Measurements from ENCODE around the gene OSGIN1. TPM values are rescaled to one million over a fixed set of nuclear protein-coding genes. Genes with fewer than 3 reads are reported as not detected.

The OSGIN1 gene
- total RNA-seq, 2 experiments from 2014 or later = 0.85 to 1.1 TPM

- peaks cover 8% of the 10 kb centered on the region for H3K4me1 Mint-ChIP-seq
- H3K9me3 Mint-ChIP-seq = no peaks in the 10 kb centered on the region
- POLR2A ChIA-PET = interaction anchor here (0.6 kb wide), 1 partner anchor 143 kb away, joined by 3 read pairs; no protein-coding TSS in a partner anchor
- no peak for DNase-seq
- H3K27me3 Mint-ChIP-seq = peaks cover 9% of the 10 kb centered on the region
- no peak overlapping the region for H3K27ac Mint-ChIP-seq
- no peaks in the 10 kb centered on the region for H3K36me3 Mint-ChIP-seq
- no peak for ATAC-seq (ENCODE audit: low read depth)
- peak overlapping the region; percentile 83 for H3K4me3 Mint-ChIP-seq
Measured at GRCh38 chr16:83952587-83952939, 477 bp upstream of the OSGIN1 start.

GRCh38 chr16:83953796-83954576 lies 946 bp downstream of the OSGIN1 start:
- Mint-ChIP-seq H3K9me3 (no peaks in the 10 kb centered on the region), H3K27me3 (peaks cover 9% of the 10 kb centered on the region), H3K4me3 (peak overlapping the region; percentile 67), H3K4me1 (peaks cover 8% of the 10 kb centered on the region), H3K36me3 (no peaks in the 10 kb centered on the region), H3K27ac (no peak overlapping the region)
- ATAC-seq (ENCODE audit: low read depth) (peak; percentile 59), DNase-seq (no peak)
- POLR2A ChIA-PET = interaction anchor here (0.9 kb wide), 1 partner anchor 233 kb away, joined by 3 read pairs; the partner anchor contains the start of gene TAF1C

- Mint-ChIP-seq H3K27ac (no peak overlapping the region), H3K27me3 (peaks cover 9% of the 10 kb centered on the region), H3K36me3 (no peaks in the 10 kb centered on the region), H3K4me1 (peaks cover 8% of the 10 kb centered on the region), H3K4me3 (peak overlapping the region; percentile 9), H3K9me3 (no peaks in the 10 kb centered on the region)
- ATAC-seq (ENCODE audit: low read depth) (no peak), DNase-seq (no peak)
- POLR2A ChIA-PET = interaction anchor here (0.9 kb wide), 1 partner anchor 232 kb away, joined by 3 read pairs; the partner anchor contains the start of gene TAF1C
Measured at GRCh38 chr16:83954577-83955016, 1.6 kb downstream of the OSGIN1 start.

- Mint-ChIP-seq H3K4me1 (peaks cover 8% of the 10 kb centered on the region), H3K36me3 (no peaks in the 10 kb centered on the region), H3K9me3 (no peaks in the 10 kb centered on the region), H3K4me3 (no peak overlapping the region), H3K27ac (no peak overlapping the region), H3K27me3 (peaks cover 9% of the 10 kb centered on the region)
- ATAC-seq (ENCODE audit: low read depth) = no peak
- POLR2A ChIA-PET = no interaction called here
- DNase-seq = no peak
Measured at GRCh38 chr16:83955218-83956130, 2.4 kb downstream of the OSGIN1 start.

- no peaks in the 10 kb centered on the region for H3K36me3 Mint-ChIP-seq
- POLR2A ChIA-PET = no interaction called here
- no peak overlapping the region for H3K27ac Mint-ChIP-seq
Measured at GRCh38 chr16:83956336-83957289, 3.6 kb downstream of the OSGIN1 start.

GRCh38 chr16:83957296-83957855 lies 4.3 kb downstream of the OSGIN1 start:
- no peak overlapping the region for H3K4me3 Mint-ChIP-seq
- H3K9me3 Mint-ChIP-seq = no peaks in the 10 kb centered on the region
- peaks cover 8% of the 10 kb centered on the region for H3K4me1 Mint-ChIP-seq
- no peaks in the 10 kb centered on the region for H3K36me3 Mint-ChIP-seq
- no peak for ATAC-seq (ENCODE audit: low read depth)
- DNase-seq = no peak
- no peak overlapping the region for H3K27ac Mint-ChIP-seq
- peaks cover 9% of the 10 kb centered on the region for H3K27me3 Mint-ChIP-seq
- POLR2A ChIA-PET = no interaction called here

More at GRCh38 chr16:83956336-83957289, 3.6 kb downstream of the OSGIN1 start:
- H3K4me3 Mint-ChIP-seq = no peak overlapping the region
- DNase-seq = peak; percentile 86
- H3K4me1 Mint-ChIP-seq = peaks cover 8% of the 10 kb centered on the region
- H3K9me3 Mint-ChIP-seq = no peaks in the 10 kb centered on the region
- H3K27me3 Mint-ChIP-seq = peaks cover 9% of the 10 kb centered on the region
- ATAC-seq (ENCODE audit: low read depth) = peak; percentile 50

GRCh38 chr16:83958137-83958845 lies 5.3 kb downstream of the OSGIN1 start:
- POLR2A ChIA-PET = no interaction called here
- no peaks in the 10 kb centered on the region for H3K36me3 Mint-ChIP-seq
- DNase-seq = no peak
- H3K4me1 Mint-ChIP-seq = peaks cover 6% of the 10 kb centered on the region
- H3K27ac Mint-ChIP-seq = no peak overlapping the region
- H3K9me3 Mint-ChIP-seq = no peaks in the 10 kb centered on the region
- peaks cover 9% of the 10 kb centered on the region for H3K27me3 Mint-ChIP-seq
- no peak for ATAC-seq (ENCODE audit: low read depth)
- no peak overlapping the region for H3K4me3 Mint-ChIP-seq

- H3K36me3 Mint-ChIP-seq = no peaks in the 10 kb centered on the region
- POLR2A ChIA-PET = no interaction called here
- no peaks in the 10 kb centered on the region for H3K9me3 Mint-ChIP-seq
- peaks cover 7% of the 10 kb centered on the region for H3K27me3 Mint-ChIP-seq
- H3K27ac Mint-ChIP-seq = no peak overlapping the region
- ATAC-seq (ENCODE audit: low read depth) (no peak), DNase-seq (no peak)
- H3K4me3 Mint-ChIP-seq = no peak overlapping the region
- H3K4me1 Mint-ChIP-seq = peaks cover 4% of the 10 kb centered on the region
Measured at GRCh38 chr16:83958846-83959565, 6.0 kb downstream of the OSGIN1 start.

- Mint-ChIP-seq H3K4me1 (no peaks in the 10 kb centered on the region), H3K27me3 (no peaks in the 10 kb centered on the region), H3K36me3 (no peaks in the 10 kb centered on the region), H3K4me3 (no peak overlapping the region), H3K9me3 (no peaks in the 10 kb centered on the region), H3K27ac (no peak overlapping the region)
- POLR2A ChIA-PET = no interaction called here
- ATAC-seq (ENCODE audit: low read depth) = no peak
- no peak for DNase-seq
Measured at GRCh38 chr16:83959656-83960434, 6.8 kb downstream of the OSGIN1 start.

- Mint-ChIP-seq H3K9me3 (no peaks in the 10 kb centered on the region), H3K27me3 (no peaks in the 10 kb centered on the region), H3K27ac (no peak overlapping the region), H3K36me3 (no peaks in the 10 kb centered on the region), H3K4me1 (no peaks in the 10 kb centered on the region), H3K4me3 (no peak overlapping the region)
- no peak for ATAC-seq (ENCODE audit: low read depth)
- no peak for DNase-seq
- POLR2A ChIA-PET = no interaction called here
Measured at GRCh38 chr16:83960521-83961249, 7.6 kb downstream of the OSGIN1 start.

- H3K9me3 Mint-ChIP-seq = no peaks in the 10 kb centered on the region
- ATAC-seq (ENCODE audit: low read depth) (no peak), DNase-seq (no peak)
- no peak overlapping the region for H3K27ac Mint-ChIP-seq
- no peaks in the 10 kb centered on the region for H3K36me3 Mint-ChIP-seq
- H3K27me3 Mint-ChIP-seq = no peaks in the 10 kb centered on the region
- POLR2A ChIA-PET = no interaction called here
- no peak overlapping the region for H3K4me3 Mint-ChIP-seq
- no peaks in the 10 kb centered on the region for H3K4me1 Mint-ChIP-seq
Measured at GRCh38 chr16:83961591-83961990, 8.6 kb downstream of the OSGIN1 start.
